Esophagus squamous epithelium (tissue), 4 donors: ENCODE measurements around the gene F3.

Source experiments
- CTCF ChIP-seq, 6 experiments: fragments of 450-650 bp in 4 of 6; fragments of 200-600 bp in 2 of 6; sonication (generic) in 2 of 6; IDR thresholded peaks; one replicate each; pipeline ENCODE4 v1.5.1; 2016 to 2019; ENCODE audit warnings: antibody characterized with exemption in 6 of 6, mild to moderate bottlenecking in 4 of 6, moderate library complexity in 4 of 6
- POLR2A ChIP-seq, 4 donors: fragments of 450-650 bp; IDR thresholded peaks; one replicate each; pipeline ENCODE4 v1.6.1; 2017; ENCODE audit warnings: antibody characterized with exemption in 4 of 4, mild to moderate bottlenecking in 4 of 4, moderate library complexity in 3 of 4

- no peak for TF ChIP-seq CTCF (IDR thresholded peaks at IDR 0.05)
- no peak for TF ChIP-seq POLR2A (IDR thresholded peaks at IDR 0.05)
These were observed 6.5 kb downstream of the F3 start for GRCh38 chr1:94535095-94535494.
